Ishikawa (cell line): Measurements from ENCODE around the gene SAPCD1.

Source experiments
- CREB1 ChIP-seq: IDR thresholded peaks from 2 replicates; pipeline ENCODE4 v1.6.1; 2012; ENCODE audit warnings: low read depth
- EP300 ChIP-seq: IDR thresholded peaks from 2 replicates; pipeline ENCODE4 v1.6.1; 2012; ENCODE audit warnings: borderline replicate concordance
- RAD21 ChIP-seq: IDR thresholded peaks from 2 replicates; pipeline ENCODE4 v1.6.1; 2012; ENCODE audit warnings: low read depth
- TCF12 ChIP-seq: IDR thresholded peaks from 2 replicates; pipeline ENCODE4 v1.6.1; 2012; ENCODE audit warnings: low read depth
- TF ChIP-seq, protein P1 (sequence below): IDR thresholded peaks from 2 replicates; pipeline ENCODE4 v1.6.1; 2012
- TF ChIP-seq, protein P2 (sequence below): IDR thresholded peaks from 2 replicates; pipeline ENCODE4 v1.6.1; 2012; ENCODE audit warnings: low read depth, mild to moderate bottlenecking

- TF ChIP-seq CREB1, result no peak
- TF ChIP-seq, protein P1, sequence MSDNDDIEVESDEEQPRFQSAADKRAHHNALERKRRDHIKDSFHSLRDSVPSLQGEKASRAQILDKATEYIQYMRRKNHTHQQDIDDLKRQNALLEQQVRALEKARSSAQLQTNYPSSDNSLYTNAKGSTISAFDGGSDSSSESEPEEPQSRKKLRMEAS, result no peak
- TF ChIP-seq, protein P2, sequence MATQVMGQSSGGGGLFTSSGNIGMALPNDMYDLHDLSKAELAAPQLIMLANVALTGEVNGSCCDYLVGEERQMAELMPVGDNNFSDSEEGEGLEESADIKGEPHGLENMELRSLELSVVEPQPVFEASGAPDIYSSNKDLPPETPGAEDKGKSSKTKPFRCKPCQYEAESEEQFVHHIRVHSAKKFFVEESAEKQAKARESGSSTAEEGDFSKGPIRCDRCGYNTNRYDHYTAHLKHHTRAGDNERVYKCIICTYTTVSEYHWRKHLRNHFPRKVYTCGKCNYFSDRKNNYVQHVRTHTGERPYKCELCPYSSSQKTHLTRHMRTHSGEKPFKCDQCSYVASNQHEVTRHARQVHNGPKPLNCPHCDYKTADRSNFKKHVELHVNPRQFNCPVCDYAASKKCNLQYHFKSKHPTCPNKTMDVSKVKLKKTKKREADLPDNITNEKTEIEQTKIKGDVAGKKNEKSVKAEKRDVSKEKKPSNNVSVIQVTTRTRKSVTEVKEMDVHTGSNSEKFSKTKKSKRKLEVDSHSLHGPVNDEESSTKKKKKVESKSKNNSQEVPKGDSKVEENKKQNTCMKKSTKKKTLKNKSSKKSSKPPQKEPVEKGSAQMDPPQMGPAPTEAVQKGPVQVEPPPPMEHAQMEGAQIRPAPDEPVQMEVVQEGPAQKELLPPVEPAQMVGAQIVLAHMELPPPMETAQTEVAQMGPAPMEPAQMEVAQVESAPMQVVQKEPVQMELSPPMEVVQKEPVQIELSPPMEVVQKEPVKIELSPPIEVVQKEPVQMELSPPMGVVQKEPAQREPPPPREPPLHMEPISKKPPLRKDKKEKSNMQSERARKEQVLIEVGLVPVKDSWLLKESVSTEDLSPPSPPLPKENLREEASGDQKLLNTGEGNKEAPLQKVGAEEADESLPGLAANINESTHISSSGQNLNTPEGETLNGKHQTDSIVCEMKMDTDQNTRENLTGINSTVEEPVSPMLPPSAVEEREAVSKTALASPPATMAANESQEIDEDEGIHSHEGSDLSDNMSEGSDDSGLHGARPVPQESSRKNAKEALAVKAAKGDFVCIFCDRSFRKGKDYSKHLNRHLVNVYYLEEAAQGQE, result no peak
- TF ChIP-seq TCF12, result no peak
- no peak for TF ChIP-seq EP300
- no peak for TF ChIP-seq RAD21
Observed at GRCh38 chr6:31775633-31776484, 13.4 kb downstream of the SAPCD1 start.
